Cardiac fibroblast (primary cell): ENCODE results near the gene PARVG.

Experiments used
- DNase-seq, 2 donors: peaks; one replicate each; pipeline versions ENCODE4 v3.0.0 to v3.0.0-alpha.2; 2010; ENCODE audit warnings: low read depth in 2 of 2
- H3K4me3 ChIP-seq, 2 donors: replicated peaks in 1 of 2; 1 replicate in 1 of 2; 2 replicates in 1 of 2; pipeline ENCODE4 v1.5.1; 2011; ENCODE audit warnings: low read depth in 2 of 2, low read length in 2 of 2, mild to moderate bottlenecking in 2 of 2, moderate library complexity in 1 of 2
- CTCF ChIP-seq: IDR thresholded peaks from one replicate; pipeline ENCODE4 v1.5.1; 2011; ENCODE audit warnings: low read depth, mild to moderate bottlenecking, low read length, inconsistent platforms

Gene PARVG

GRCh38 chr22:44173154-44173553, 7.6 kb upstream of the PARVG start:
- no peak overlapping the region for H3K4me3 ChIP-seq

GRCh38 chr22:44175676-44176075, 5.0 kb upstream of the PARVG start:
- TF ChIP-seq CTCF = no peak

More at GRCh38 chr22:44173154-44173553, 7.6 kb upstream of the PARVG start:
- TF ChIP-seq CTCF = no peak
- DNase-seq = no peak

GRCh38 chr22:44179196-44179988, 1.3 kb upstream of the PARVG start:
- DNase-seq = no peak
- no peak for TF ChIP-seq CTCF
- no peak overlapping the region for H3K4me3 ChIP-seq

More at GRCh38 chr22:44175676-44176075, 5.0 kb upstream of the PARVG start:
- DNase-seq = no peak
- H3K4me3 ChIP-seq = no peak overlapping the region

GRCh38 chr22:44179989-44180705, 578 bp upstream of the PARVG start:
- DNase-seq = no peak
- no peak for TF ChIP-seq CTCF
- no peak overlapping the region for H3K4me3 ChIP-seq

GRCh38 chr22:44181033-44181911, 547 bp downstream of the PARVG start:
- H3K4me3 ChIP-seq = no peak overlapping the region
- no peak for TF ChIP-seq CTCF
- no peak for DNase-seq

GRCh38 chr22:44181912-44182587, 1.3 kb downstream of the PARVG start:
- no peak for TF ChIP-seq CTCF
- no peak for DNase-seq
- H3K4me3 ChIP-seq = no peak overlapping the region
